Bronchus fibroblast of lung (primary cell): ENCODE measurements around the gene GARIN1A. TPM values are rescaled to one million over a fixed set of nuclear protein-coding genes. Genes with fewer than 3 reads are reported as not detected.

Source experiments
- total RNA-seq: library from RNA; depleted of rRNA; stranded (reverse); fragments of >200 nt; gene quantifications from 2 replicates; pipeline ENCODE4 v1.2.3, GENCODE V29; 2015

Gene GARIN1A
- total RNA-seq, result 0.34 and 0.45 TPM in 2 replicates

DNA sequence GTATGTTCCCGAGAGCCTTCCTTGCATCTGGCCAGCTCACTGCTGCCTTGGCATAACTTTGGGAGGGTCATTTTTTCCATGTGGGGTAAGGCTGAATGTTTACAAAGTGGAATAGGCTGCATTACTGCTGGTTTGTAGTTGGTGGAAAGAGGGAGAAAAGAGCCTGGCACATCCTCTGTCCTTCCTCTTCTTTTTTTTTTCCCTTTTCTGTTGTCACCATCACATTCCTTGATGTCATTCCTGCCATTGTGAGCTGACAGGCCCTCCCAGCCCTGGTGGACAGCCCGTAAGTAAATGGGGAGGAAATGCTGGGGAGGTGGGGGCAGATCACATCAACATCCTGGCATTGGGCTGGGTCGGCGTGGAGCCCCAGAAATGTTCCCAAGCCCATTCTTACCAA lies at the start of gene GARIN1A:
Gene GARIN1A, plus strand, starts transcription at position 301 of the 400 bp plus-strand sequence. CDS start 106 bp downstream, outside the sequence.

Other genes with a start within 250 kb of the GARIN1A start
- 18.5 and 24.1 TPM in 2 replicates for gene HILPDA, start 216.4 kb upstream of the GARIN1A start, total RNA-seq
- gene METTL2B, start 195.5 kb upstream of the GARIN1A start, total RNA-seq, result 30.2 and 30.9 TPM in 2 replicates
- 357 and 420 TPM in 2 replicates for gene CALU, start 67.1 kb downstream of the GARIN1A start, total RNA-seq
- gene OPN1SW, start 103.5 kb downstream of the GARIN1A start, total RNA-seq, result not detected in 2 replicates
- gene CCDC136, start 119.7 kb downstream of the GARIN1A start, total RNA-seq, result 1.2 and 3.3 TPM in 2 replicates
- 208 and 209 TPM in 2 replicates for gene FLNC, start 158.1 kb downstream of the GARIN1A start, total RNA-seq
- 126 and 138 TPM in 2 replicates for gene ATP6V1F, start 190.6 kb downstream of the GARIN1A start, total RNA-seq
- gene KCP, start 238.4 kb downstream of the GARIN1A start, total RNA-seq, result 0.15 and 0.17 TPM in 2 replicates